GM12873 (cell line): ENCODE measurements around the gene CADPS.

Experiments used
- CTCF ChIP-seq: IDR thresholded peaks from 2 replicates; pipeline ENCODE4 v1.5.1; 2012; ENCODE audit warnings: low read depth, mild to moderate bottlenecking, moderate library complexity, low read length, control low read depth; ENCODE audit not compliant: insufficient read depth; ENCODE audit errors: missing control alignments

CADPS gene

GRCh38 chr3:62622553-62623174 lies 252.6 kb downstream of the CADPS start:
- peak; percentile 65 for TF ChIP-seq CTCF

- no peak for TF ChIP-seq CTCF
Observed at GRCh38 chr3:62621925-62622324, 253.3 kb downstream of the CADPS start.

GRCh38 chr3:62621176-62621575 lies 254.0 kb downstream of the CADPS start:
- no peak for TF ChIP-seq CTCF

- TF ChIP-seq CTCF = no peak
Observed at GRCh38 chr3:62615258-62615849, 259.9 kb downstream of the CADPS start.

- TF ChIP-seq CTCF = no peak
Observed at GRCh38 chr3:62614527-62614926, 260.7 kb downstream of the CADPS start.

GRCh38 chr3:62611541-62612240 lies 263.5 kb downstream of the CADPS start:
- no peak for TF ChIP-seq CTCF

- TF ChIP-seq CTCF = no peak
Observed at GRCh38 chr3:62607287-62608029, 267.8 kb downstream of the CADPS start.
